C4-2B (cell line): ENCODE data around the gene UNK.

Source experiments
- CTCF ChIP-seq: fragments of 450-650 bp; conservative IDR thresholded peaks from 2 replicates; pipeline ENCODE4 v1.5.1; 2017; ENCODE audit warnings: mild to moderate bottlenecking
- ZFX ChIP-seq: fragments of 450-650 bp; IDR thresholded peaks from 2 replicates; pipeline ENCODE4 v1.6.1; 2017

DNA sequence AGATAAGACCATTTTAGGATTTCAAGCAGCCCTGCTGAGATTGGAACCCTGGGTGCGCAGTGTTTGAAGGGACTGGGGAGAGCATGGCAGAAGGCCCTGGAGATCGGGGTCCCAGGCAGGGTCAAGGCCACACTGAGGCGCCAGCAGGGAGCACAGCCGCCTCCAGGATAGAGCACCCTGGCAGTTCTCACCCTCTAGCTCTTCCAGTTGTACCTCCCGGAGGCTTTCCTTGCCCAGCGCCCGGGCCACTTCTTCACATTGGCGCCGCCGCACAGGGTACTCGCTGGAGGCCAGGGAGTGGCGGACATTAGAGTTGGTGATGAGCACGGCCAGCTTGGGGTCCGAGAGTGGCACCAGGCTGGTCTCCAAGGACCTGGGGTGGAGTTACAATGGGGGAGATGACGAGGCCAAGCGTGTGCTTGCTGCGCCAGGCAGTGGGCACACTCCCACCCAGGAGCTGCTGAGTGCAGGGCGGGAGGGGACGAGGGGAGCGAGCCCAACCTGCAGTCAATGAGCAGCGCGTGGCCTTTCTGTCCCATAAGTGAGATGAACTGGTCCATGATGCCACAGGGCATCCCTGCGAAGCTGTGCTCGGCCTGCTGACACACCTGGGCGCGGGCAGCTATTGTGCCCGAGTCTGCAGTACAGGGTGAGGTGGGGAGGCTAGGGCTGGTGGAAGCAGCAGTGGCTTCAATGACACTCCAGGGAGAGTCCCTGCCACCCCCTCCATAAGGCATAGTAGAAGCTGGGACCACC is 21.9 kb upstream of the UNK start:
- TF ChIP-seq CTCF (no peak), ZFX (no peak)
